Thyroid gland (tissue), 4 donors: ENCODE data around the gene NYNRIN. TPM values are rescaled to one million over a fixed set of nuclear protein-coding genes. Genes with fewer than 3 reads are reported as not detected.

ENCODE experiments used
- DNase-seq, 2 donors: peaks; one replicate each; pipeline ENCODE4 v3.0.0-alpha.2; 2019
- H3K27ac ChIP-seq, 3 donors: fragments of 200-600 bp; sonication (generic); 1 replicate in 2 of 3; 2 replicates in 1 of 3; pipeline ENCODE4 v1.5.1; 2016 to 2019; ENCODE audit warnings: mild to moderate bottlenecking in 1 of 3, moderate library complexity in 1 of 3
- H3K27me3 ChIP-seq: fragments of 200-600 bp; sonication (generic); one replicate; pipeline ENCODE4 v1.5.1; 2019
- H3K36me3 ChIP-seq, 2 donors: fragments of 200-600 bp; sonication (generic); one replicate each; pipeline ENCODE4 v1.5.1; 2016 to 2019
- H3K4me1 ChIP-seq, 2 donors: fragments of 200-600 bp; sonication (generic); one replicate each; pipeline ENCODE4 v1.5.1; 2017 to 2019
- H3K4me3 ChIP-seq, 3 donors: fragments of 200-600 bp; sonication (generic); replicated peaks in 1 of 3; 1 replicate in 2 of 3; 2 replicates in 1 of 3; pipeline ENCODE4 v1.5.1; 2016; ENCODE audit warnings: mild to moderate bottlenecking in 1 of 3
- H3K9me3 ChIP-seq: fragments of 200-600 bp; sonication (generic); one replicate; pipeline ENCODE4 v1.5.1; 2017
- CTCF ChIP-seq, 6 experiments: fragments of 200-600 bp in 3 of 6; fragments of 450-650 bp in 3 of 6; sonication (generic) in 3 of 6; IDR thresholded peaks; one replicate each; pipeline ENCODE4 v1.5.1; 2016 to 2019; ENCODE audit warnings: antibody characterized with exemption in 6 of 6, mild to moderate bottlenecking in 2 of 6, inconsistent platforms in 1 of 6, moderate library complexity in 1 of 6
- POLR2A ChIP-seq, 2 donors: fragments of 450-650 bp; IDR thresholded peaks; one replicate each; pipeline ENCODE4 v1.6.1; 2017; ENCODE audit warnings: antibody characterized with exemption in 2 of 2, mild to moderate bottlenecking in 2 of 2, moderate library complexity in 1 of 2
- WGBS, 2 donors: methylation state at CpG; one replicate each; pipeline ENCODE4 v1.1.5; 2017; 5-methylcytosine and 5-hydroxymethylcytosine counted together
- intact Hi-C: fragments of 100-400 bp; cut with DNase I; formaldehyde crosslinking; loops from one replicate; pipeline ENCODE4 v1.15.1; 2023
- small RNA-seq: library from RNA; depleted of rRNA; stranded (forward); fragments of <200 nt; gene quantifications from one replicate; pipeline ENCODE3, GENCODE V24; 2016
- total RNA-seq, 4 donors: library from RNA; depleted of rRNA; stranded (reverse); fragments of >200 nt; gene quantifications; one replicate each; pipeline ENCODE4 v1.2.3, GENCODE V29; 2016

Gene NYNRIN
- total RNA-seq, 4 donors from 2014 or later = 11.7 to 19.9 (median 12.3) TPM

- no peak for DNase-seq
- Histone ChIP-seq H3K36me3 (no peaks in the 10 kb centered on the region), H3K27me3 (no peaks in the 10 kb centered on the region), H3K9me3 (no peaks in the 10 kb centered on the region), H3K4me1 (peaks cover 3 to 8% of the 10 kb centered on the region in 2 donors), H3K27ac (no peak overlapping the region), H3K4me3 (no peak overlapping the region)
- TF ChIP-seq CTCF (IDR thresholded peaks at IDR 0.05) = no peak
- TF ChIP-seq POLR2A (IDR thresholded peaks at IDR 0.05) = no peak
- 63 to 64% methylated on average over 4 of the region's 4 CpGs for WGBS, 2 donors
- intact Hi-C loops = no loop called here
Observed at GRCh38 chr14:24463884-24464785, 65.3 kb downstream of the NYNRIN start.

DNA sequence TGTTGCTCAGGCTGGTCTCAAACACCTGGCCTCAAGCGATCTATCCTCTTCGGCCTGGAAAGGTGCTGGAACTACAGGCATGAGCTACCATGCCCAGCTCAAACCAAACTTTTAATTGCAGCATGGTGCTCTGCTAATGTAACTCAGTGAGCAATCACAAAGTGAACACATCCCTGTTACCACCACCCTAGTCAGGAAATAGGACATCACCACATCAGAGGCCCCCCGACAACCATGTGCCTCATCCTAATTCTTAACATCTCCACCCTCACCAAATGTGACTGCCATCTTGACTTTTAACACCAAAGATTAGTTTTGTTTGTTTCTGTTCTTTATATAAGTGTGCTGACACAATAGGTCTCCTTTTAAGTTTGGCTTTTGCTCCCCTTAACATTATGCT lies 66.6 kb downstream of the NYNRIN start:
- no peak for TF ChIP-seq CTCF (IDR thresholded peaks at IDR 0.05)
- TF ChIP-seq POLR2A (IDR thresholded peaks at IDR 0.05) = no peak
- no peak for DNase-seq
- H3K27ac ChIP-seq = no peak overlapping the region
- intact Hi-C loops = no loop called here
- H3K4me3 ChIP-seq = no peak overlapping the region
- H3K9me3 ChIP-seq = no peaks in the 10 kb centered on the region
- no peaks in the 10 kb centered on the region for H3K36me3 ChIP-seq
- no peaks in the 10 kb centered on the region for H3K27me3 ChIP-seq
- WGBS, 2 donors = 96 to 98% methylated on average over 3 of the region's 3 CpGs
- no peaks in the 10 kb centered on the region for H3K4me1 ChIP-seq

DNA sequence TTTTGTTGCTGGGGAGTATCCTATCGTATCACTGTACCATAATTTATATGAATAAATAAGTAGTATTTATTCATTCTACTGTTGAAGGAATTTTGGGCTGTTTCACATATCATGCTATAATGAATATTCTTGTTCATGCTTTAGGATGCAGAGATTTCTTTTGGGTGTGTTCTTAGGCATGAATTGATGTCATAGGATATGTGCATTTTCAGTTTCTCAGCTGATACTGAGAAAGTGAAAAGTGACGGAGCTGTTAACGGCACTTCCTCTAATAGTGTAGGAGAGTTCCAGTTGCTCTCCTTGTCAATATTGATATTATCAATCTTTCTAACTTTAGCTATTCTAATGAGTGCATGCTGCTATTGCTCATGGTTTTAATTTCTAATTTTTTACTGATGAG lies 67.0 kb downstream of the NYNRIN start:
- intact Hi-C loops = no loop called here
- 92 to 93% methylated on average over 3 of the region's 3 CpGs for WGBS, 2 donors
- Histone ChIP-seq H3K4me1 (no peaks in the 10 kb centered on the region), H3K27me3 (no peaks in the 10 kb centered on the region), H3K4me3 (no peak overlapping the region), H3K36me3 (no peaks in the 10 kb centered on the region), H3K9me3 (no peaks in the 10 kb centered on the region), H3K27ac (no peak overlapping the region)
- DNase-seq = no peak
- no peak for TF ChIP-seq POLR2A (IDR thresholded peaks at IDR 0.05)
- TF ChIP-seq CTCF (IDR thresholded peaks at IDR 0.05) = no peak

Small RNA genes lying within 50 kb of the gene (small RNA-seq; reads per million reads assigned to genes)
- not detected for gene RF00026

Other genes starting within 250 kb of the NYNRIN start
- 10 to 100 TPM; 55.1 to 92.3 (median 70.0) TPM for gene IRF9, start 237.7 kb upstream of the NYNRIN start, total RNA-seq
- 1 to 10 TPM; 4.1 to 7.1 (median 5.4) TPM for gene REC8, start 226.9 kb upstream of the NYNRIN start, total RNA-seq
- gene IPO4, start 210.2 kb upstream of the NYNRIN start, total RNA-seq = 10 to 100 TPM; 28.1 to 49.0 (median 31.3) TPM
- 100 to 1,000 TPM in 3 of 4 donors, 10 to 100 TPM in 1; 92.0 to 114 (median 107) TPM for gene TM9SF1, start 203.6 kb upstream of the NYNRIN start, total RNA-seq
- not detected for gene TSSK4, start 193.3 kb upstream of the NYNRIN start, total RNA-seq
- 10 to 100 TPM; 26.5 to 60.2 (median 46.2) TPM for gene CHMP4A, start 185.5 kb upstream of the NYNRIN start, total RNA-seq
- 10 to 100 TPM; 13.1 to 55.9 (median 25.4) TPM for gene MDP1, start 182.9 kb upstream of the NYNRIN start, total RNA-seq
- 100 to 1,000 TPM; 149 to 317 (median 172) TPM for gene NEDD8, start 166.6 kb upstream of the NYNRIN start, total RNA-seq
- 100 to 1,000 TPM in 2 of 4 donors, 10 to 100 TPM in 2; 68.8 to 237 (median 110) TPM for gene GMPR2, start 166.1 kb upstream of the NYNRIN start, total RNA-seq
- 100 to 1,000 TPM in 1 of 4 donors, 10 to 100 TPM in 3; 67.3 to 101 (median 71.6) TPM for gene TINF2, start 156.4 kb upstream of the NYNRIN start, total RNA-seq
- gene TGM1, start 135.8 kb upstream of the NYNRIN start, total RNA-seq = 1 to 10 TPM; 1.9 to 2.8 (median 2.0) TPM
- gene RABGGTA, start 127.4 kb upstream of the NYNRIN start, total RNA-seq = 10 to 100 TPM; 29.8 to 44.8 (median 33.5) TPM
- 10 to 100 TPM; 35.2 to 59.3 (median 38.3) TPM for gene DHRS1, start 99.2 kb upstream of the NYNRIN start, total RNA-seq
- gene NOP9, start 99.2 kb upstream of the NYNRIN start, total RNA-seq = 10 to 100 TPM; 16.4 to 22.3 (median 20.7) TPM
- 10 to 100 TPM in 1 of 4 donors, 1 to 10 TPM in 3; 4.6 to 13.0 (median 9.5) TPM for gene CIDEB, start 91.0 kb upstream of the NYNRIN start, total RNA-seq
- 10 to 100 TPM in 2 of 4 donors, 1 to 10 TPM in 2; 6.8 to 18.5 (median 10.9) TPM for gene LTB4R2, start 88.9 kb upstream of the NYNRIN start, total RNA-seq
- gene LTB4R, start 87.5 kb upstream of the NYNRIN start, total RNA-seq = 1 to 10 TPM; 4.2 to 7.4 (median 4.3) TPM
- 10 to 100 TPM; 35.2 to 65.4 (median 48.8) TPM for gene ADCY4, start 63.9 kb upstream of the NYNRIN start, total RNA-seq
- gene RIPK3, start 59.0 kb upstream of the NYNRIN start, total RNA-seq = 10 to 100 TPM; 12.4 to 21.3 (median 18.4) TPM
- 10 to 100 TPM; 19.4 to 41.3 (median 38.6) TPM for gene NFATC4, start 30.8 kb upstream of the NYNRIN start, total RNA-seq
- gene CBLN3, start 30.7 kb downstream of the NYNRIN start, total RNA-seq = 1 to 10 TPM; 1.7 to 3.4 (median 2.3) TPM
- 10 to 100 TPM; 46.9 to 75.0 (median 48.3) TPM for gene KHNYN, start 31.0 kb downstream of the NYNRIN start, total RNA-seq
- gene SDR39U1, start 43.8 kb downstream of the NYNRIN start, total RNA-seq = 10 to 100 TPM; 35.1 to 75.6 (median 49.2) TPM
- gene CMA1, start 109.3 kb downstream of the NYNRIN start, total RNA-seq = not detected
- under 1 TPM in 1 of 4 donors, not detected in 3; 0.67 TPM for gene CTSG, start 177.2 kb downstream of the NYNRIN start, total RNA-seq
- 1 to 10 TPM in 1 of 4 donors, under 1 TPM in 1, not detected in 2; 0.81 to 1.2 TPM for gene GZMH, start 210.7 kb downstream of the NYNRIN start, total RNA-seq
- gene GZMB, start 235.2 kb downstream of the NYNRIN start, total RNA-seq = under 1 TPM in 2 of 4 donors, not detected in 2; 0.45 to 0.94 TPM